ENCODE data around the gene ACSF3. TPM values are rescaled to one million over a fixed set of nuclear protein-coding genes. Genes with fewer than 3 reads are reported as not detected.

The ACSF3 gene
- total RNA-seq, 1 donor from 2014 or later, result 15.5 TPM

GRCh38 chr16:89147085-89147817 lies 53.6 kb downstream of the ACSF3 start:
- intact Hi-C loops (cut with DNase I), result no loop called here
- DNase-seq (no peak), ATAC-seq (ENCODE audit: poor library complexity) (no peak)

DNA sequence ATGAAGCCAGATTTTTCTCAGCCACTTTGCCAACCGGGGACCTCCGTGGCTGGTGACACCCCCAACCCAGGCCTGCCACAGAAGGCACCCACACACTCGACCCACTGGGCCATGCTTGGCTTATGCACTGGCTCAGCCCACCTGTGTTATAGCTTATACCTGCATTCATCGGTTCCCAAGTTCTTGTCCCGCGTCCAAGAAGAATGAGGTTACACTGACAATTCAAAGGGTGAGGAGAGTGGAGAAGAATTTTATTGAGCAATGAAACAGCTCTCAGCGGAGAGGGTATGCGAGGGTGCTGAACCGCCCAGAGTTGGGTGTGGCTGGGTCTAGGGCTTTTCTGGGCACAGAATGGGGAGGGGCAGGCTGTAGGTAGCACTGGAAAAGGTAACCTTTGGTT lies 55.7 kb downstream of the ACSF3 start:
- no peak for ATAC-seq (ENCODE audit: poor library complexity)
- intact Hi-C loops (cut with DNase I), result no loop called here
- DNase-seq, result no peak

DNA sequence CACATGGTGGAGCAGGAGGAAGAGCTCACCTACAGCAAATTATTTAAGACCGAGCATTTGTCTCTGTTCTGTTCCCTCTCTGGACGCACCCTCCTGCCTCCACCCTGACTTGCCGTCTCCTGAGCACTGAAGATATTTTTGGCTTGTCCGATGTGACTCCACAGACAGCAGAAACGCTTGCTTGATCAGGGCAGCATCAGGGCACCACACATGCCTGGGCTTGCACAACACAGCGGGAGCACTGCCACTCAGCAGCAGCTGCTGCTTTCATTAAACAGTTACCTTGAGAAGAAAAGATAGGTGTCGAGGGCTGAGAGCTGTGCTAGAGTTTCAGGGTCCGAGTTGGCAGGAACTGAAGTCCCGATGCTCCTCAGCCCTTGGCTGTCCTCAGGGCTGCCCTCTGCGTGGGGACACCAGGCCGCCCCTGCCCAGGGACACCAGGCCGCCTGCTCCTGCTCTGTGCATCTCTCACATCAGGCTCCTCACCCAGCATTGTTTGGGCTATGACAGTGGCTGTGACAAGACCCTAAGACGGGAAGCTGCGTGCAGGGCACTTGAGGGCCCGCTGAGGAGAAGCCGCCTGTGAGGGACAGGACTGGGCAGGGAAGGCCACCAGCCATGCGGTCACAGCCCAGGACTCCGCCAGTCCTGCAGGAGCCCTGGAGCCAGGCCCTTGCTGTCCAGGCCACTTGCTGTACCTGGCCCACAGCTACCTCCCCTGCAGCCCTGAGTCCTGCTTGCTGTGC lies 56.6 kb downstream of the ACSF3 start:
- no peak for ATAC-seq (ENCODE audit: poor library complexity)
- peak; percentile 19 for DNase-seq
- intact Hi-C loops (cut with DNase I), result no loop called here

- ATAC-seq (ENCODE audit: poor library complexity), result no peak
- no peak for DNase-seq
- intact Hi-C loops (cut with DNase I), result no loop called here
Observed at GRCh38 chr16:89150981-89151380, 57.3 kb downstream of the ACSF3 start.

DNA sequence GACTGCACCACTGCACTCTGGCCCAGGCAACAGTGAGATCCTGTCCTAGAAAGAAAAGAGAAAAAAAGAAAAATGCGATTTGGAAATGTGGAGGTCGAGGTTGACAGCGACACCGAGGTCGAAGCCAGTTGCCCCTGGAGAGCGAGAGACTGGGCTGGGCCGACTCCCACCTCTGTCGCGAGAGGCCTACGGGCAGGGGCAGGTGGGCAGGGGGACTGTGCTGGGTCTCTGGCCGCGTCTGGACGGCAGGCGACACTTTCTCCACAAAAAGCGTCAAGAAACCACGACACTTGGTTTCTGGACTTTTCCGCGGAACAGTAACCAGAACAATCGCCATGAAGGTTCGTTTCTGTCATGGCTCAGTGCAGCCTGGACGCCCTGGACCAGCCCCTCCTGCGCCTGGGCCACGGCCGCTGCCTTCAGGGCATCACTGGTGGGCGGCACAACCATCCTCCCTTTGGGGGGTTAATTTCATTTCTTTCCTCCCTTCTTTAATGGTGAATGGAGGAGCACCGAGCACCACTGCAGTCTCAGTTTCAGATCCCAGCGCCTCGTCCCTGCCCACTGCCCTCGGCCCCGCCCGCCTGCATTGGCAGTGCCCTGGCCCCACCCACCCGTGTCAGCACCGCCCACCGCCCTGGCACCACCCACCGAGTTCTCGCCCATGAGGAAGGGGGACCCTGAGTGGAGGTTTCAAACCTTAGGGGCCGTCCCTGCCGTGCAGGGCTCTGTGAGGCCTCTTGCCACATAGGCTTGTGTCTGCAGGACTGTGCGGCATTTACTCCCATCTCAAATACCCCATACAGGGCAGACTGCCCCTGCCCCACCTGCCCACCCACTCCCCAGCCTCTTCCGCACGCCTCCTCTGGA lies 59.4 kb downstream of the ACSF3 start:
- ATAC-seq (ENCODE audit: poor library complexity), result no peak
- intact Hi-C loops (cut with DNase I), result no loop called here
- no peak for DNase-seq

GRCh38 chr16:89153848-89154271 lies 60.2 kb downstream of the ACSF3 start:
- no peak for DNase-seq
- no peak for ATAC-seq (ENCODE audit: poor library complexity)
- intact Hi-C loops (cut with DNase I), result no loop called here

GRCh38 chr16:89154390-89155183 lies 60.9 kb downstream of the ACSF3 start:
- DNase-seq (no peak), ATAC-seq (ENCODE audit: poor library complexity) (peak; percentile 28)
- intact Hi-C loops (cut with DNase I), result no loop called here

DNA sequence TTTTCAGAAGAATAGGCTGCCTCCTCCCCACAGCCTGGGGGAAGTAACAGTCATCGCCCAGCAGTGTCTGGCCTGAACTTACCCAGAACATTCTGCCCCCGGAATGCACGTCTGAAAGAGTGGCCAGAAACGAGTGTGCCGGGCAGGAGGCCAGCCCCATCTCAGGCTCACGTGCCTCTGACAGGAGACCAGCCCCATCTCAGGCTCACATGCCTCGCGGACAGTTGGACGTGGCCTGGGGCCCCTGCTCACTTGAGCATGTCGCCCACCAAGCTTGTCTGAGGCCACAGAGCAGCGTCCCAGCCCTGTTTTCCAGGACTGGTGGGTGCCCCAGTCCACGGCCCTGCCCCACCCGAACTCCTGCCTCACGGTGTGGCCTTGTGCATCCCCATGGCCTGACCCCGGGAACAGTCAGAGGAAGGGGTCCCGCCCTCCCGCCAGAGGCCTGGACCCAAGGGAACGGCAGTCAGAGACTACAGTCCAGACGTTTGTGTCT lies 61.6 kb downstream of the ACSF3 start:
- DNase-seq (peak; percentile 85), ATAC-seq (ENCODE audit: poor library complexity) (peak; percentile 79)
- intact Hi-C loops (cut with DNase I), result no loop called here

- ATAC-seq (ENCODE audit: poor library complexity), result peak; percentile 42
Observed at GRCh38 chr16:89155851-89156739, 62.4 kb downstream of the ACSF3 start.

DNA sequence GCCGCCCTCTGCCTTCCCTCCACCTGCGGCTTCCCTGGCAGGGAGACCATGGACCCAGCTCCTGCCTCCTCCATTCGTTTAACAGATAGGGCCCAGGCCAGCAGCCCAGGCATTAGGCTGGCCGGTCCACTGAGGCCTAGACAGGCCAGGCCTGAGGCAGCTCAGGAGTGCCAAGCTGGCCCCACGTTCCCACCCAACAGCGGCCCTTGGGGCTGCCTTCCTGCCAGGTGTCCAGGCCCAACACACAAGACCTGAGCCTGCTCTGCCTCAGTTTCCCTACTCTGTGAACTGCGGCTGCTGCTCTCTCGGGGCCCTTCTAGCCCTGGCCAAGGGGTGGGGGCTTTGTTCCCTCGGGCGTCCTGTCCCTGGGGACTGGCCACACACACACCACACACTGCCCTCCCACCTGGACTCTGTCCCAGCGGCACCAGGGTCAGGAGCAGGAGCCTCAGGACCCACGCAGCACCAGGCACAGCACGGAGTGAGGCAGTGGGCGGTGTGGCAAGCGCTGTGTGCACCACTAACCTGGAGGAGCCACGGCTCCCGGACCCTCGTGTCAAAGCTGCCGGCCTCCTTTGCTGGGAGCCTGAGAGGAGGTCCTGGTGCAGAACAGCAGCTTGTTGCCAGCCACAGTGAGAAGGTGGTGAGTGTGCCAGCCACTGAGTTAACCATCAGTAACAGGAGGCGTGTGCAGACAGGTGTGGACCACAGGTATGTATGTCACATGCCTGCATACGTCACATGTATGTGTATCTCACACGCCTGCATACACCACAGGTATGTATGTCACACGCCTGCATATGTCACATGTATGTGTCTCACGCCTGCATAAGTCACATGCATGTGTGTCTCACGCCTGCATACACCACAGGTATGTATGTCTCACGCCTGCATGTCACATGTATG lies 63.3 kb downstream of the ACSF3 start:
- intact Hi-C loops (cut with DNase I), result no loop called here
- DNase-seq (no peak), ATAC-seq (ENCODE audit: poor library complexity) (no peak)

More at GRCh38 chr16:89155851-89156739, 62.4 kb downstream of the ACSF3 start:
- no peak for DNase-seq
- intact Hi-C loops (cut with DNase I), result no loop called here

DNA sequence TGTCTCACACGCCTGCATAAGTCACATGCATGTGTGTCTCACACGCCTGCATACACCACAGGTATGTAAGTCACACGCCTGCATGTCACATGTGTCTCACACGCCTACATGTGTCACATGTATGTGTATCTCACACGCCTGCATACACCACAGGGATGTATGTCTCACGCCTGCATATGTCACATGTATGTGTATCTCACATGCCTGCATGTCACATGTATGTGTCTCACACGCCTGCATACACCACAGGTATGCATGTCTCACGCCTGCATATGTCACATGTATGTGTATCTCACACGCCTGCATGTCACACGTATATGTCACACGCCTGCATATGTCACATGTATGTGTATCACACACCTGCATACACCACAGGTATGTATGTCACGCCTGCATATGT lies 64.1 kb downstream of the ACSF3 start:
- ATAC-seq (ENCODE audit: poor library complexity), result no peak
- intact Hi-C loops (cut with DNase I), result no loop called here

DNA sequence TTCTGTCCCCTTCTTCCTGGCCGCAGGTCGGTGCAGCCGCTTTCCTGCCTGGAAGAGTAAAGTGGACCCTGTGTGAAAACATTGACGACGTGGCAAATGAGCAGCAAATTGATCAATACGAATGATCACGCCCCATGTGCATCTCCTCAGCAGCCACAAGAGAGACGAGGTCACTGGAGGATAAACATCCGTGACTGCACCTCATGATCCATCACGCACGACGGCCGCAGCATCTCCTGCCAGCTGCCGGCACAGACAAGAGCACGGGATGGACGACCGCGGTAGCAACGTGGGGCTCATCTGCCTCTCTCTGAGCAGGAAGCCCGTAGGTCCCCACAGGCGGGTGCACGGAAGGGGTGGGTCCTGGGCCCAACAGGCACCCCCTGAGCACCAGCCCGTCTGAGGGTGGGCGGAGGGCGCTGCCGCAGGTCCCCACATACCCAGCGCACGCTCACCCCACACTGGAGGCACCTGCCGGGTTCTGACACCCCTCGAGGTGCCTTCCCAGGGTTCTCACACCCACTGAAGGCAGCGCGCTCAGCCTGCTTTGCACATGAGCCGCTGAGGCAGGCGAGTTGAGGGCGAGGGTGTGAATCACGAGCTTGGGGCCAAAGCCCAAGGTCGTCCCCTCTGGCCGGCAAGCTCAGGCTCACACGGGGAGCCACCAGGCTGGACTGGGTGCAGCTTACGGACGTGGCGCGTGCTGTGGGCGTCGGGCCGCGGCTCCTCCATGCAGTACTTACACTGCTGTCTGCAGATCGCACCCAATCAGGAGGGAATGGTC lies 65.6 kb downstream of the ACSF3 start:
- DNase-seq, result no peak
- ATAC-seq (ENCODE audit: poor library complexity), result no peak
- intact Hi-C loops (cut with DNase I), result no loop called here

More for the DNA sequence above, 64.1 kb downstream of the ACSF3 start:
- no peak for DNase-seq

DNA sequence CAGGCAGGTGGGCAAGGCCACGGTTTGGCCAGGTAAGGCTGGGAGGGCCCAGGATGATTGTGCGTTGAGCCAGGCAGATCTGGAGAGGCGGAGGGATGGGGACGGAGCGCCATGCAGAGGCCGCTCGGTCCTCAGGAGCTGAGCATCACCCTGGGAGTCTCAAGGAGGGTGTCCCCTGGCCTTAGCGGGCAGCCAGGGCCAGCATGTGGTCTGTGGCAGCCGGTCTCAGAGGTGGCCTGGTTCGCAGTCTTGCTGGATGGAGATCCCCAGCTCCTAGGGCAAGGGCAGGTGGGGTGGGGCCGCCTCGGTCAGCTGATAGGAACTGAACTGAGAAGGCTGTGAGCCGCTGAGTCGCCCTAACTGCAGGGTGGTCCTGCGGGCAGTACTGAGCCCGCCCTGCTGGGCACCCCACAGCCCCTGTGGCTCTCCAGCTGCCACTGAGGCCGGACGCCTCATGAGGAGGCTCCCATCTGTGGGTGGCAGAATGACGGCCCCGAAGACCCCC lies 66.2 kb downstream of the ACSF3 start:
- intact Hi-C loops (cut with DNase I), result no loop called here
- DNase-seq (no peak), ATAC-seq (ENCODE audit: poor library complexity) (no peak)

DNA sequence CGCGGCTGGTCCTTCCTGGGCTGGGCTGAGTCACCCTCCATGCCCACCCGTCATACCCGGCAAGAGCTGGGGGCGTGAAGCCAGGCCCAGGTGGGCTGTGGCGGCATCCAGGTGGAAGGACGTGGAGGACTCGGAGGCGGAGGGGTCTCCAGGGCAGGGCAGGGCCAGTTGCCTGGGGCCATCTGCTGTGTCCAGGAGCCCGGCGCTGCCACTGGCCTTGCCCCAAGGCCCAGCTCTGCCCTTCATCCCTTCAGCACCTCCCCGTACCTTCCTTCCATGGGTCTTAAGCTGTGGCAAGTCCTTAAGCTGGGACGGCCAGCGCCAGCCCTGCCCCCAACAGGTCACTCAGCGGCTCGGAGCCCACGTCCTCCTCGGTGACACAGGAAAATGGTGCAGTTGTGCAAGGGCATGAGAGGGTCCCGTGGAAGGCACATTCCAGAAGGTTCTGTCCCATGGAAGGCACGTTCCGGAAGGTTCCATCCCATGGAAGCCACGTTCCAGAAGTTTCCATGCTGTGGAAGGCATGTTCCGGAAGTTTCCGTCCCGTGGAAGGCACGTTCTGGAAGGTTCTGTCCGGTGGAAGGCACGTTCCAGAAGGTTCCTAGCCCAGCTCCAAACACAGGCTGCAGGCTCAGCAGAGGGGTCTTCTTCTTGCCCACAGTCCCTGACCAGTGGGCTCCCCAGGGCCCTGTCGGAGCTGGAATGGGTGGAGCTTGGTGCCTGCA lies 67.5 kb downstream of the ACSF3 start:
- DNase-seq (no peak), ATAC-seq (ENCODE audit: poor library complexity) (no peak)
- intact Hi-C loops (cut with DNase I), result no loop called here

All from Right ventricle myocardium superior (tissue), 1 donor.